ENCODE results near the gene RNF5. TPM values are rescaled to one million over a fixed set of nuclear protein-coding genes. Genes with fewer than 3 reads are reported as not detected.

Gene RNF5
- total and polyA plus RNA-seq, 9 of the 15 experiments (the other 6 are each of a cell fraction or from before 2014, with no cell fraction given), result 62.2 to 245 (median 129) TPM

DNA sequence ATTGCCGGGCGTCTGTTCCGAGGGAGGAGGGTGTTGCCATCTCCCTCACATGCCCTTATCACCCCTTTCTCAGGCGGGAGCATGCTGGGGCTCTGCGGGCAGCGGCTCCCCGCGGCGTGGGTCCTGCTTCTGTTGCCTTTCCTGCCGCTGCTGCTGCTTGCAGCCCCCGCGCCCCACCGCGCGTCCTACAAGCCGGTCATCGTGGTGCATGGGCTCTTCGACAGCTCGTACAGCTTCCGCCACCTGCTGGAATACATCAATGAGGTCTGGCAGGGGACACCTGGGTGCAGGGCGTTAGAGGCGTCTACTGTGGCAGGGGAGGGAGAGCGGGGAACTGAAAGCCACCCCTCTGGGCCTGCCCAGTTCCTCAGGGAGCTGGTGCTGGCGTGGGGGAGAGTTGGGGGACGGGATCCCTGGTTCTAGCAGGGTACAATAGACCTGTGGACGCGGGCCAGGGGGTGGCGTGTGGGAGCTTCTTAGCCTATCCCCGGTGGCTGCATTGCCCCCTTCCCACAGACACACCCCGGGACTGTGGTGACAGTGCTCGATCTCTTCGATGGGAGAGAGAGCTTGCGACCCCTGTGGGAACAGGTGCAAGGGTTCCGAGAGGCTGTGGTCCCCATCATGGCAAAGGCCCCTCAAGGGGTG is 23.6 kb upstream of the RNF5 start (continued):
- peak; percentile 4 to 60; a peak in 2 of 4 replicates for TF ChIP-seq UBTF (IDR thresholded peaks at IDR 0.05; ENCODE audit: borderline replicate concordance in 1 of 2, low read depth in 2 of 2, low read length in 2 of 2)
- TF ChIP-seq, protein P1, sequence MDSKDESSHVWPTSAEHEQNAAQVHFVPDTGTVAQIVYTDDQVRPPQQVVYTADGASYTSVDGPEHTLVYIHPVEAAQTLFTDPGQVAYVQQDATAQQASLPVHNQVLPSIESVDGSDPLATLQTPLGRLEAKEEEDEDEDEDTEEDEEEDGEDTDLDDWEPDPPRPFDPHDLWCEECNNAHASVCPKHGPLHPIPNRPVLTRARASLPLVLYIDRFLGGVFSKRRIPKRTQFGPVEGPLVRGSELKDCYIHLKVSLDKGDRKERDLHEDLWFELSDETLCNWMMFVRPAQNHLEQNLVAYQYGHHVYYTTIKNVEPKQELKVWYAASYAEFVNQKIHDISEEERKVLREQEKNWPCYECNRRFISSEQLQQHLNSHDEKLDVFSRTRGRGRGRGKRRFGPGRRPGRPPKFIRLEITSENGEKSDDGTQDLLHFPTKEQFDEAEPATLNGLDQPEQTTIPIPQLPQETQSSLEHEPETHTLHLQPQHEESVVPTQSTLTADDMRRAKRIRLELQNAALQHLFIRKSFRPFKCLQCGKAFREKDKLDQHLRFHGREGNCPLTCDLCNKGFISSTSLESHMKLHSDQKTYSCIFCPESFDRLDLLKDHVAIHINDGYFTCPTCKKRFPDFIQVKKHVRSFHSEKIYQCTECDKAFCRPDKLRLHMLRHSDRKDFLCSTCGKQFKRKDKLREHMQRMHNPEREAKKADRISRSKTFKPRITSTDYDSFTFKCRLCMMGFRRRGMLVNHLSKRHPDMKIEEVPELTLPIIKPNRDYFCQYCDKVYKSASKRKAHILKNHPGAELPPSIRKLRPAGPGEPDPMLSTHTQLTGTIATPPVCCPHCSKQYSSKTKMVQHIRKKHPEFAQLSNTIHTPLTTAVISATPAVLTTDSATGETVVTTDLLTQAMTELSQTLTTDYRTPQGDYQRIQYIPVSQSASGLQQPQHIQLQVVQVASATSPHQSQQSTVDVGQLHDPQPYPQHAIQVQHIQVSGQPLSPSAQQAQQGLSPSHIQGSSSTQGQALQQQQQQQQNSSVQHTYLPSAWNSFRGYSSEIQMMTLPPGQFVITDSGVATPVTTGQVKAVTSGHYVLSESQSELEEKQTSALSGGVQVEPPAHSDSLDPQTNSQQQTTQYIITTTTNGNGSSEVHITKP (IDR thresholded peaks at IDR 0.05; ENCODE audit: partially characterized antibody), result peak; percentile 68
- TF ChIP-seq ZNF644 (tag; IDR thresholded peaks at IDR 0.05; ENCODE audit: low read depth), result no peak
- TF ChIP-seq ZNF780A (CRISPR knock-in tag; IDR thresholded peaks at IDR 0.05), result no peak
- TF ChIP-seq SMARCA4 (IDR thresholded peaks at IDR 0.05), result 0 out of 2 replicates have a peak, but pooled peaks have one; percentile 13
- no peak for TF ChIP-seq NR3C1 (CRISPR knock-in tag; IDR thresholded peaks at IDR 0.05)
- TF ChIP-seq ZFP36 (IDR thresholded peaks at IDR 0.05; ENCODE audit: low read depth, low read length, partially characterized antibody), result no peak
- TF ChIP-seq, protein P2, sequence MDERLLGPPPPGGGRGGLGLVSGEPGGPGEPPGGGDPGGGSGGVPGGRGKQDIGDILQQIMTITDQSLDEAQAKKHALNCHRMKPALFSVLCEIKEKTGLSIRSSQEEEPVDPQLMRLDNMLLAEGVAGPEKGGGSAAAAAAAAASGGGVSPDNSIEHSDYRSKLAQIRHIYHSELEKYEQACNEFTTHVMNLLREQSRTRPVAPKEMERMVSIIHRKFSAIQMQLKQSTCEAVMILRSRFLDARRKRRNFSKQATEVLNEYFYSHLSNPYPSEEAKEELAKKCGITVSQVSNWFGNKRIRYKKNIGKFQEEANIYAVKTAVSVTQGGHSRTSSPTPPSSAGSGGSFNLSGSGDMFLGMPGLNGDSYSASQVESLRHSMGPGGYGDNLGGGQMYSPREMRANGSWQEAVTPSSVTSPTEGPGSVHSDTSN (CRISPR knock-in tag; IDR thresholded peaks at IDR 0.05; ENCODE audit: low read depth), result no peak
- TF ChIP-seq, protein P2 (tag; conservative IDR thresholded peaks at IDR 0.05; ENCODE audit: low read depth), result no peak
- peak; percentile 90 to 93 for TF ChIP-seq RAD21 (CRISPR knock-in tag; conservative IDR thresholded peaks at IDR 0.05 in 1 of 2, IDR thresholded peaks at IDR 0.05 in 1 of 2)
- no peak for TF ChIP-seq SP2 (IDR thresholded peaks at IDR 0.05; ENCODE audit: extremely low read depth, low read depth, low read length, poor library complexity, severe bottlenecking)
- TF ChIP-seq SAFB (IDR thresholded peaks at IDR 0.05; ENCODE audit: borderline replicate concordance, low read depth, low read length), result no peak
- TF ChIP-seq U2AF2 (optimal IDR thresholded peaks at IDR 0.05; ENCODE audit: low read depth, low read length), result no peak
- no peak for TF ChIP-seq TSHZ1 (CRISPR knock-in tag; IDR thresholded peaks at IDR 0.05)

Data from K562 (cell line).